Karpas-422 (cell line): ENCODE measurements around the gene CIAO2B. TPM values are rescaled to one million over a fixed set of nuclear protein-coding genes. Genes with fewer than 3 reads are reported as not detected.
"Not testable (repeated sequence)": the region's sequence is repeated elsewhere in the genome, so short reads cannot be mapped to it uniquely, and the experiment has no call there.

ENCODE experiments used
- DNase-seq: peaks from one replicate; pipeline ENCODE4 v3.0.0-alpha.2; 2015
- H2AFZ ChIP-seq: fragments of 200-600 bp; sonication (generic); 2 replicates; pipeline ENCODE4 v1.6.1; 2014; ENCODE audit warnings: antibody characterized with exemption, low read length, mixed read lengths
- H3K27ac ChIP-seq: fragments of 200-600 bp; sonication (generic); 2 replicates; pipeline ENCODE4 v1.5.1; 2014; ENCODE audit warnings: mild to moderate bottlenecking, low read length, moderate library complexity
- H3K27me3 ChIP-seq: fragments of 200-600 bp; sonication (generic); 2 replicates; pipeline ENCODE4 v1.6.1; 2014; ENCODE audit warnings: low read length, mixed read lengths
- H3K36me3 ChIP-seq: fragments of 200-600 bp; sonication (generic); 2 replicates; pipeline ENCODE4 v1.6.1; 2014; ENCODE audit warnings: low read length, mixed read lengths; ENCODE audit not compliant: insufficient read depth
- H3K4me1 ChIP-seq: fragments of 200-600 bp; sonication (generic); 2 replicates; pipeline ENCODE4 v1.6.1; 2014; ENCODE audit warnings: mild to moderate bottlenecking, low read length, mixed read lengths
- H3K4me2 ChIP-seq: fragments of 200-600 bp; sonication (generic); 2 replicates; pipeline ENCODE4 v1.6.1; 2014; ENCODE audit warnings: low read length, low read depth, mild to moderate bottlenecking; ENCODE audit not compliant: poor library complexity, severe bottlenecking
- H3K4me3 ChIP-seq: fragments of 200-600 bp; sonication (generic); 2 replicates; pipeline ENCODE4 v1.5.1; 2014; ENCODE audit warnings: mild to moderate bottlenecking, antibody characterized with exemption, low read length, mixed read lengths
- H3K79me2 ChIP-seq: fragments of 200-600 bp; sonication (generic); 2 replicates; pipeline ENCODE4 v1.6.1; 2014; ENCODE audit warnings: mild to moderate bottlenecking, low read length, mixed read lengths
- H3K9ac ChIP-seq: fragments of 200-600 bp; sonication (generic); 2 replicates; pipeline ENCODE4 v1.6.0; 2014; ENCODE audit warnings: low read length
- H3K9me2 ChIP-seq: fragments of 200-600 bp; sonication (generic), shearing (Covaris generic); replicated peaks from 2 replicates; pipeline ENCODE4 v1.6.0; 2014; ENCODE audit warnings: mild to moderate bottlenecking, low read length, moderate library complexity; ENCODE audit not compliant: insufficient read depth
- H3K9me3 ChIP-seq: fragments of 300-700, 200-600 bp; sonication (generic); 2 replicates; pipeline ENCODE4 v1.6.1; 2014; ENCODE audit warnings: low read length, mixed read lengths
- H4K20me1 ChIP-seq: fragments of 200-600 bp; sonication (generic); 2 replicates; pipeline ENCODE4 v1.6.1; 2014; ENCODE audit warnings: mild to moderate bottlenecking, antibody characterized with exemption, low read length, low read depth; ENCODE audit not compliant: insufficient read depth
- total RNA-seq: library from RNA; depleted of rRNA; stranded (reverse); fragments of >200 nt; shearing (Covaris generic); gene quantifications from 2 replicates; pipeline ENCODE4 v1.2.3, GENCODE V29; 2014; ENCODE audit warnings: low replicate concordance

The CIAO2B gene
- total RNA-seq, 1 experiment from 2014 or later = 121 TPM

DNA sequence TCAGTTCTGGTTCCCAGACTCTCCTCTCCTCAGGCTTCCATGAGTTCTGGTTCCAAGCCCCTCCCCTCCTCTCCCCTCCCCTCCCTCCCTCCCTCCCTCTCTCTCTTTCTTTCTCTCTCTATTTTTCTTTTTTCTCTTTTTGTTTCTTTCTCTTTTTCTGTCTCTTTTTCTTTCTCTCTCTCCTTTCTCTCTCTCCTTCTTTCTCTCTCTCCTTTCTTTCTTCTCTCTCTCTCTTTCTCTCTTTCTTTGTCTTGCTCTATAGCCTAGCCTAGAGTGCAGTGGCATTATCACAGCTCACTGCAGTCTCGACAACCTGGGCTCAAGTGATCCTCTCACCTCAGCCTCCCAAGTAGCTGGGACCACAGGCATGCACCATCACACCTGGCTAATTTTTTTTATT, 26.1 kb upstream of the CIAO2B start:
- peaks cover 9% of the 10 kb centered on the region for H3K4me1 ChIP-seq
- peaks cover 9% of the 10 kb centered on the region; the same call in 1 of the 2 replicates for H3K79me2 ChIP-seq
- no peaks in the 10 kb centered on the region for H3K9me2 ChIP-seq
- no peak overlapping the region for H3K4me3 ChIP-seq
- no peak for DNase-seq
- H3K36me3 ChIP-seq = no peaks in the 10 kb centered on the region
- no peak overlapping the region for H3K27ac ChIP-seq
- H3K27me3 ChIP-seq = no peaks in the 10 kb centered on the region
- H3K9me3 ChIP-seq = no peaks in the 10 kb centered on the region
- H2AFZ ChIP-seq = no peak overlapping the region
- H3K4me2 ChIP-seq = no peak overlapping the region
- no peaks in the 10 kb centered on the region for H4K20me1 ChIP-seq
- no peak overlapping the region for H3K9ac ChIP-seq

DNA sequence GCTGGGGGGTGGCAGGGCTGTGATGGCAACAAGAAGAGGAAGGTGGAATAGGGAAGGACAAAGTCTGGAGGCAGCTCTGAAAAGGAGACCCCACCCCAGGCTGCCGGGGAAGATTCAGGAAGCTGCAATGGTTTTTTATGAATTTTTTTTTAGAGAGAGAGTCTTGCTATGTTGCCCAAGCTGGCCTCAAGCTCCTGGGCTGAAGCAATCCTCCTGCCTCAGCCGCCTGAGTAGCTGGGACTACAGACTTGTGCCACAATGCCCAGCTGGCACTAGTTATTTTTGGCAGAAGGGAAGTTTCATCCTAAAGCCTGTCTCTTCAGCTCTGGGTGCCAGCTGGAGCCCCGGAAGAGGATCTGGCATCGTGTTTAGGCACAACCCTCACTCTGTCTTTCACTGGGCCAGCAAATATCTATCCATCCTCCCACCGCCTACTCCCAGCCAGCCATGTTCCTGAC, 25.5 kb upstream of the CIAO2B start:
- Histone ChIP-seq H3K9ac (no peak overlapping the region), H3K4me1 (peaks cover 9% of the 10 kb centered on the region), H2AFZ (no peak overlapping the region), H3K9me3 (no peaks in the 10 kb centered on the region), H3K79me2 (peaks cover 9% of the 10 kb centered on the region; the same call in 1 of the 2 replicates), H3K4me2 (no peak overlapping the region), H3K9me2 (no peaks in the 10 kb centered on the region), H4K20me1 (no peaks in the 10 kb centered on the region), H3K27ac (no peak overlapping the region), H3K36me3 (no peaks in the 10 kb centered on the region), H3K27me3 (no peaks in the 10 kb centered on the region), H3K4me3 (no peak overlapping the region)
- DNase-seq = no peak

DNA sequence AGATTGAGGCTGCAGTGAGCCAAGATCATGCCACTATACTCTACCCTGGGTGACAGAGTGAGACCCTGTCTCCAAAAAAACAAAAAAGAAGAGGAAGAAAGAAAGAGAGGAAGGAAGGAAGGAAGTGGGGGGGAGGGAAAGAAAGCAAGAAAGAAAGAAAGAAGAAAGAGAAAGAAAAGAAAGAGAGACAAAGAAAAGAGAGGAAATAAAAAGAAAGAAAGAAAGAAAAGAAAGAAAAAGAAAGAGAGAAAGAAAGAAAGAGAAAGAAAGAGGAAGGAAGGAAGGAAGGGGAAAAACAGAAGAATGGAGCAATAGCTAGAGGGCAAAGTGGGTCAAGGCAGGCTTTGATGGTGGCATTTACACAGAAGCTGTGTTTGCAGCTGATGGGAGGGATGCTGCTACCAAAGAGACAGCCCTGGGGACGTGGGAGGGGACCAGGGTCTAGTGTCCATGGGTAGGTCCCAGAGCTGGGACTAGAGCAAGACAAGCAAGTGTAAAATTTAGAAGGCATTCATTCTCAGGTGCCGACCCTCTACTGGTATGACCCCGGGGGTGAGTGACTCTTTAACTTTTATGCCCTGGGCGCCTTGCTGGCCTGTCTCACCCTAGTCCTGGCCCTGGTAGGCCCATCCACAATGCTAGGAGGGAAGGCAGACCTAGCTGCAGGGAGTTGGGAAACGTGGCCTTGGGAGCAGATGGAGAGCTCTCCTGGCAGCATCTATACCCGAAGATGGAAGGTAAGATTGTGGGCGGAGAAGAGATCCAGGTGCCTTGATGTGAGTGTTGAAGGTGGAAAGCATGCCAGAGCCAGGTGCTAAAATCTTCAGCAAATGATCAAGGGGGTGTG, 24.9 kb upstream of the CIAO2B start:
- Histone ChIP-seq H2AFZ (no peak overlapping the region), H3K27me3 (no peaks in the 10 kb centered on the region), H3K9ac (no peak overlapping the region), H3K4me2 (no peak overlapping the region), H3K9me2 (no peaks in the 10 kb centered on the region), H4K20me1 (no peaks in the 10 kb centered on the region), H3K79me2 (peaks cover 9% of the 10 kb centered on the region; the same call in 1 of the 2 replicates), H3K9me3 (no peaks in the 10 kb centered on the region), H3K27ac (no peak overlapping the region), H3K4me3 (no peak overlapping the region), H3K4me1 (peaks cover 9% of the 10 kb centered on the region), H3K36me3 (no peaks in the 10 kb centered on the region)
- DNase-seq = no peak

DNA sequence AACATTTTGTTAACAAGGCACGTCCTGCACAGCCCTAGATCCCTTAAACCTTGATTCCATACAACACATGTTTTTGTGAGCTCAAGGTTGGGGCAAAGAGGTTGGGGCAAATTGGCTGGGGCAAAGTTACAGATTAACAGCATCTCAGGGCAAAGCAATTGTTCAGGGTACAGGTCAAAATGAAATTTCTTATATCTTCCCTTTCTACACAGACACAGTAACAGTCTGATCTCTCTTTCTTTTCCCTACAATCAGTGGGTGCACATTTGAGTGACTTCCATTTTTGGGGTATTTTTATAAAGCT, 21.9 kb upstream of the CIAO2B start:
- H3K36me3 ChIP-seq, H3K9me2 ChIP-seq, H3K4me1 ChIP-seq, H3K9me3 ChIP-seq, H3K4me3 ChIP-seq, H2AFZ ChIP-seq, H3K27ac ChIP-seq, H4K20me1 ChIP-seq, H3K4me2 ChIP-seq, H3K9ac ChIP-seq, DNase-seq, H3K27me3 ChIP-seq, H3K79me2 ChIP-seq: not testable (repeated sequence)

DNA sequence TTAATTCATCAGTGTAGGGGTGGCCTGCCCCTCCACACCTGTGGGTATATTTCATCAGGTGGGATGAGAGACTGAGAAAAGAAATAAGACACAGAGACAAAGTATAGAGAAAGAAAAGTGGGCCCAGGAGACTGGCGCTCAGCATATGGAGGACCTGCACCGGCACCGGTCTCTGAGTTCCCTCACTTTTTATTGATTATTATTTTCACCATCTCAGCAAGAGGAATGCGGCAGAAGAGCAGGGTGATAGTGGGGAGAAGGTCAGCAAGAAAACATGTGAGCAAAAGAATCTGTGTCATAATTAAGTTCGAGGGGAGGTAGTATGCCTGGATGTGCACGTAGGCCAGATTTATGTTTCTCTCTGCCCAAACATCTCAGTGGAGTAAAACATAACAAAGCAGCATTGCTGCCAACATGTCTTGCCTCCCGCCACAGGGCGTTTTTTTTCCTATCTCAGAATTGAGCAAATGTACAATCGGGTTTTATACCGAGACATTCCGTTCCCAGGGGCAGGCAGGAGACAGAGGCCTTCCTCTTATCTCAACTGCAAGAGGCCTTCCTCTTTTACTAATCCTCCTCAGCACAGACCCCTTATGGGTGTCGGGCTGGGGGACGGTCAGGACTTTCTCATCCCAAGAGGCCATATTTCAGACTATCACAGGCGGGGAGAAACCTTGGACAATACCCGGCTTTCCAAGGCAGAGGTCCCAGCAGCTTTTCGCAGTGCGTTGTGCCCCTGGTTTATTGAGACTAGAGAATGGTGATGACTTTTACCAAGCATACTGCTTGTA, 21.4 kb upstream of the CIAO2B start:
- not testable (repeated sequence) for H3K4me1 ChIP-seq, DNase-seq, H2AFZ ChIP-seq, H3K36me3 ChIP-seq, H3K9me3 ChIP-seq, H3K9me2 ChIP-seq, H3K27ac ChIP-seq, H3K9ac ChIP-seq, H4K20me1 ChIP-seq, H3K4me2 ChIP-seq, H3K27me3 ChIP-seq, H3K79me2 ChIP-seq, H3K4me3 ChIP-seq

DNA sequence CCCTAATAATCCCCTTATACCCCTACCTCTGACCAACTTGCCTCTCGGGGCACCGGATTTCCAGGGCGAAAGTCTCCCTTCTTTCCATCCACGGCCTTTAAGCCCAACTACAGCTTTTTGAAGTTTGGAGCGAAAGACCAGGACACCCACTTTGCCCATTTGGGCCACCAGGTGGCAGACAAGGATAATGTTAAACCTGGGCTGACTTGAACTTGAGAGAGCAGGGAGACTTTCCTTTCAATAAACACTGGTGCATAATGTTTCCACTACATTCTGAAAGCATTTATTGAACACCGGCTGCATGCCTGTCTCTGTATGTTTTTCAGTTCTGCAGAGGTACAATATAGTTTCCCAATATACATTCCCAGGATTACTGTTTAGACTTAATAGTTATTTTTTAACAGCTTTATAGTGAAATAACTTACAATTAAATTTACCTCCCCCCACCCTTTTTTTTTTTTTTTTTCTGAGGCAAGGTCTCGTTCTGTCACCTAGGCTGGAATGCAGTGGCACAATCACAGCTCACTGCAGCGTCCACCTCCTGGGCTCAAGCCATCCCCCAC, 20.0 kb upstream of the CIAO2B start:
- Histone ChIP-seq H3K36me3 (no peaks in the 10 kb centered on the region), H4K20me1 (no peaks in the 10 kb centered on the region), H2AFZ (no peak overlapping the region), H3K9ac (no peak overlapping the region), H3K9me3 (no peaks in the 10 kb centered on the region), H3K4me1 (no peaks in the 10 kb centered on the region), H3K79me2 (no peaks in the 10 kb centered on the region), H3K4me2 (no peak overlapping the region), H3K27ac (no peak overlapping the region), H3K9me2 (no peaks in the 10 kb centered on the region), H3K27me3 (no peaks in the 10 kb centered on the region), H3K4me3 (no peak overlapping the region)
- peak; percentile 90 for DNase-seq

DNA sequence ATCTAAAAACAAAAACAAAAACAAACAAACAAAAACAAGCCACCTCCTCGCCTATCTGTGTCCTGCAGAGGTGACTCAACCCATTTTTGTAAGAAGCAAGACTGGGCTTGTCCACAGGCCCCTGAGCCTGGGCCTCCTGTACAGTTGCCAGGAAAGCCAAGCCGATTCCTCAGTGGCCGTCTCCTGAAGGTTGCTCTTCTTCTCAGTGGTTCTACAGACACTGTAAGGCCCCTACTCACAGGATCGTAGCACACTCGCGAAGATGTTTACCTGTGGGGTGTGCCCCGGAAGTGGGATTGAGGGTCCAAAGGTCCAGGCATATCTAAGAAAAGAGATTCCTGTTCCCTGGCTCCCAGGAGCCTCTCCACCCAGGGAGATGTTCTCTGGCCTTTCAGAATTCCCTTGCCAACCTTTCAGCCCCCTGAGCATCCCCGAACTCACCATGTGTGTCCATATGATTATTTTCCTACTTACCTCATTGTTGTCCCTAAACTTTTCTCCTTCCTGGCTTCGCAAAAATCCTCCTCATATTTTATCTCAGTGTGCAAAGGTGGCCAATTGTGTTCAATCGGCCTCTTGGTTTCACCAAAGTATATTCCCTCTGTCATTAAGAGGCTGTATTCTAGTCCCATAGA, 19.4 kb upstream of the CIAO2B start:
- no peak overlapping the region for H3K9ac ChIP-seq

More for the DNA sequence above, 19.4 kb upstream of the CIAO2B start:
- no peaks in the 10 kb centered on the region for H3K79me2 ChIP-seq
- H3K27me3 ChIP-seq = no peaks in the 10 kb centered on the region
- H3K27ac ChIP-seq = no peak overlapping the region
- H3K9me2 ChIP-seq = no peaks in the 10 kb centered on the region
- H4K20me1 ChIP-seq = no peaks in the 10 kb centered on the region
- H2AFZ ChIP-seq = no peak overlapping the region
- no peaks in the 10 kb centered on the region for H3K9me3 ChIP-seq
- DNase-seq = no peak
- H3K4me1 ChIP-seq = no peaks in the 10 kb centered on the region
- no peaks in the 10 kb centered on the region for H3K36me3 ChIP-seq
- no peak overlapping the region for H3K4me3 ChIP-seq
- no peak overlapping the region for H3K4me2 ChIP-seq
